CD4-positive, alpha-beta T cell (primary cell): ENCODE results near the gene SIDT2. TPM values are rescaled to one million over a fixed set of nuclear protein-coding genes. Genes with fewer than 3 reads are reported as not detected.
A peak's percentile ranks its signal among the peaks of the same experiment; 100 is the strongest.

Experiments used
- ATAC-seq: fragments of 200-7000 bp; cut with Tn5 transposase; one replicate; pipeline ENCODE4 v1.10.0; 2022; ENCODE audit warnings: mild to moderate bottlenecking; ENCODE audit not compliant: poor library complexity
- CTCF ChIA-PET: fragments of 350-600 bp; sonication (Branson Sonifier 250); formaldehyde crosslinking; loops from one replicate; lab custom pipeline; 2021; ENCODE audit warnings: antibody characterized with exemption, inconsistent platforms; lab: Charles Lee
- POLR2A ChIA-PET: fragments of 350-600 bp; sonication (Branson Sonifier 250); formaldehyde crosslinking; loops from one replicate; lab custom pipeline; 2021; ENCODE audit warnings: antibody characterized with exemption, inconsistent platforms; lab: Charles Lee
- DNase-seq, 14 experiments: peaks; one replicate each; pipeline ENCODE4 v3.0.0-alpha.2; 2013 to 2020; ENCODE audit warnings: mixed read lengths in 2 of 14
- H3K27ac ChIP-seq, 2 donors: one replicate each; pipeline versions ENCODE4 v1.5.1 to v1.7.0; 2013; ENCODE audit warnings: low read length in 2 of 2, low read depth in 1 of 2, mild to moderate bottlenecking in 1 of 2
- H3K27me3 ChIP-seq, 2 experiments: 1 replicate in 1 of 2; 2 replicates in 1 of 2; pipeline versions ENCODE4 v1.6.1 to v1.7.0; 2013; ENCODE audit warnings: low read length in 2 of 2, control low read depth in 1 of 2, mild to moderate bottlenecking in 1 of 2, moderate library complexity in 1 of 2; ENCODE audit not compliant: insufficient read depth in 2 of 2, control insufficient read depth in 1 of 2
- H3K36me3 ChIP-seq: one replicate; pipeline ENCODE4 v1.6.1; 2013; ENCODE audit warnings: low read length, control low read depth; ENCODE audit not compliant: insufficient read depth
- H3K4me1 ChIP-seq: one replicate; pipeline ENCODE4 v1.6.1; 2013; ENCODE audit warnings: low read length, control low read depth; ENCODE audit not compliant: insufficient read depth
- H3K4me3 ChIP-seq: one replicate; pipeline ENCODE4 v1.5.1; 2013; ENCODE audit warnings: mild to moderate bottlenecking, low read length, moderate library complexity
- H3K9me3 ChIP-seq, 2 experiments: 1 replicate in 1 of 2; 2 replicates in 1 of 2; pipeline versions ENCODE4 v1.6.1 to v1.7.0; 2013; ENCODE audit warnings: low read length in 2 of 2, mild to moderate bottlenecking in 2 of 2, control low read depth in 1 of 2, moderate library complexity in 1 of 2; ENCODE audit not compliant: control insufficient read depth in 1 of 2, insufficient read depth in 1 of 2
- H3K27ac Mint-ChIP-seq: one replicate; pipeline ENCODE4 v1.8.0; 2020; ENCODE audit warnings: mixed read lengths
- H3K27me3 Mint-ChIP-seq: one replicate; pipeline ENCODE4 v1.8.0; 2021; ENCODE audit warnings: mixed read lengths
- H3K36me3 Mint-ChIP-seq: one replicate; pipeline ENCODE4 v1.8.0; 2021; ENCODE audit warnings: low read depth, mixed read lengths
- H3K4me1 Mint-ChIP-seq: one replicate; pipeline ENCODE4 v1.8.0; 2021; ENCODE audit warnings: low read depth, mixed read lengths
- H3K4me3 Mint-ChIP-seq: one replicate; pipeline ENCODE4 v1.8.0; 2020; ENCODE audit warnings: mild to moderate bottlenecking, mixed read lengths
- H3K9me3 Mint-ChIP-seq: one replicate; pipeline ENCODE4 v1.8.0; 2020; ENCODE audit warnings: mixed read lengths
- intact Hi-C, 2 experiments: fragments of 100-400 bp; cut with DNase I in 1 of 2; cut with micrococcal nuclease in 1 of 2; formaldehyde crosslinking; loops; one replicate each; pipeline versions ENCODE4 v1.15.1 to v1.9.0; 2023 to 2025; cut with DNase I, micrococcal nuclease
- total RNA-seq, 174 experiments: library from RNA in 2 of 174; stranded (reverse) in 2 of 174; gene quantifications; one replicate each; pipeline ENCODE4 v1.2.3 and lab custom pipeline; 2021 to 2026
- TF ChIP-seq, protein P1 (sequence below): fragments of 200-600 bp; IDR thresholded peaks from one replicate; pipeline ENCODE4 v1.8.0; 2022; ENCODE audit warnings: antibody characterized with exemption, mild to moderate bottlenecking

The SIDT2 gene
- total RNA-seq, 2 experiments from 2014 or later: 197 to 200 TPM

DNA sequence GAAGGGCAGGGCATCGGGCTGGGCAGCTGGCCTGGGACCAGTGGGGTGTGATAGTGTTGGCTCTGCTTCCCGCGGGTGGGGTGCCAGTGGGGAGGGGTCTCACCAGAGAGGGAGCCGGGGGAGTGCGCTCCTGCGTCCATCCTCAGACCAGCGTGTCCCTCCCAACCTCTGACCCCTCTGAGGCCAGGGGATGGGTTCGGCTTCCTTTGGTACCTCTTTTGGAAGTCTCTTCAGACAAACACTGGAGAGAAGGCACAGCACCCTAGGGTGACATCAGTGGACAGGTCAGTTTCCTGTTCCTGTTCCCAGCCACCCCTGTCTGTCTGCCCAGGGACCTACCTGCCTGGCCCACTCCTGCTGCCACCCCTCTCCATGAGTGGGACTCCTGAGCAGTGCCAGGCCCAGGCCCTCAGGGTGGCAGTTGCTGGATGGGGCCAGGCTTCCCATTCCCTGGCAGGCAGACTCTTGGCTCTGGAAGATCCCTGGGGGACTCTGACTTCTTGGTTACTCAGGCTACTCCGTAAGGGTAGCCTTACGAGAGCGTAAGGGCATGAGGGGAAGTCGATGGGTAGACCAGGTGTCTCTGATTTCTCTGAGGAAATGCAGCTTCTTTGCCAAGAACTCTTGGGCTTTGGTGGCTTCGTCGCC is 23.2 kb downstream of the SIDT2 start:
- no peaks in the 10 kb centered on the region for H3K27me3 Mint-ChIP-seq
- no peaks in the 10 kb centered on the region for H3K9me3 Mint-ChIP-seq
- DNase-seq (no peak), ATAC-seq (no peak)
- Histone ChIP-seq H3K9me3 (no peaks in the 10 kb centered on the region), H3K4me3 (no peak overlapping the region), H3K4me1 (no peaks in the 10 kb centered on the region), H3K36me3 (peaks cover 32% of the 10 kb centered on the region), H3K27ac (no peak overlapping the region), H3K27me3 (no peaks in the 10 kb centered on the region)
- CTCF ChIA-PET: interaction anchor here (0.6 kb wide), 1 partner anchor 21 kb away, joined by 3 read pairs; no protein-coding TSS in a partner anchor
- H3K27ac Mint-ChIP-seq: no peak overlapping the region
- peaks cover 29% of the 10 kb centered on the region for H3K36me3 Mint-ChIP-seq
- H3K4me3 Mint-ChIP-seq: no peak overlapping the region
- POLR2A ChIA-PET: interaction anchor here (0.8 to 1.4 kb wide), 2 partner anchors 22 to 30 kb away, joined by 3 read pairs; partner anchors contain the start of gene PCSK7
- intact Hi-C loops: no loop called here
- peaks cover 6% of the 10 kb centered on the region for H3K4me1 Mint-ChIP-seq
- TF ChIP-seq, protein P1, sequence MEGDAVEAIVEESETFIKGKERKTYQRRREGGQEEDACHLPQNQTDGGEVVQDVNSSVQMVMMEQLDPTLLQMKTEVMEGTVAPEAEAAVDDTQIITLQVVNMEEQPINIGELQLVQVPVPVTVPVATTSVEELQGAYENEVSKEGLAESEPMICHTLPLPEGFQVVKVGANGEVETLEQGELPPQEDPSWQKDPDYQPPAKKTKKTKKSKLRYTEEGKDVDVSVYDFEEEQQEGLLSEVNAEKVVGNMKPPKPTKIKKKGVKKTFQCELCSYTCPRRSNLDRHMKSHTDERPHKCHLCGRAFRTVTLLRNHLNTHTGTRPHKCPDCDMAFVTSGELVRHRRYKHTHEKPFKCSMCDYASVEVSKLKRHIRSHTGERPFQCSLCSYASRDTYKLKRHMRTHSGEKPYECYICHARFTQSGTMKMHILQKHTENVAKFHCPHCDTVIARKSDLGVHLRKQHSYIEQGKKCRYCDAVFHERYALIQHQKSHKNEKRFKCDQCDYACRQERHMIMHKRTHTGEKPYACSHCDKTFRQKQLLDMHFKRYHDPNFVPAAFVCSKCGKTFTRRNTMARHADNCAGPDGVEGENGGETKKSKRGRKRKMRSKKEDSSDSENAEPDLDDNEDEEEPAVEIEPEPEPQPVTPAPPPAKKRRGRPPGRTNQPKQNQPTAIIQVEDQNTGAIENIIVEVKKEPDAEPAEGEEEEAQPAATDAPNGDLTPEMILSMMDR: no peak

DNA sequence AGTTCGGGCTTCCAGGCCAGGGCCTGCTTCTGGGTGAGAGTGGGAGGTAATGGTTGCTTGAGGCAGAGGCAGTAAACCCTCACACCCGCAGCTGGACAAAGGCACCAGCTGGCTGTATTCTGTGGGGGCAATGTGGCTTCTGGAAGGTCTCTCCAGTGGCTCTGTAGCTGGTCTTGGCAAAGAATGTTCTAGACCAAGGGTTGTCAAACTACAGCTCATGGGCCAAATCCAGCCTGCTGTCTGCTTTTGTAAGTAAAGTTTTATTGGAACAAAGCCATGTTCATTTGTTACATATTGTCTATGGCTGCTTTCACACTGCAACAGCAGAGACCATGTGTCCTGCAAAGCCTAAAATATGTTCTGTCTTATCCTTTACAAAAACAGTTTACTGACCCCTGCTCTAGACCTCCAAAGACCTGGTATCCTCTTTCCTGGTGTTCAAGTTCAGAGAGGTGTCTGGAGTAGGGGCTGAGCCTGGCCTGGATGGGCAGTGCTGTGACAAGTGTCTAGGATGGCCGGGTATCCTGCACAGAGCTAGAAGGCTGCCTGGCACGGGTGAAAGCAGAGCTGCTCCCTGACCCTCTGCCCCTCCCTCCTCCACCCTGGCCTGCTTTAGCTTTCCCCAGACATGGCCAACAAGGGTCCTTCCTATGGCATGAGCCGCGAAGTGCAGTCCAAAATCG is 24.0 kb downstream of the SIDT2 start:
- TF ChIP-seq, protein P1: no peak
- Mint-ChIP-seq H3K4me1 (peaks cover 6% of the 10 kb centered on the region), H3K9me3 (no peaks in the 10 kb centered on the region), H3K36me3 (peaks cover 29% of the 10 kb centered on the region), H3K27me3 (no peaks in the 10 kb centered on the region), H3K27ac (peak overlapping the region; percentile 24), H3K4me3 (no peak overlapping the region)
- intact Hi-C loops: no loop called here
- CTCF ChIA-PET: interaction anchor here (0.6 kb wide), 1 partner anchor 21 kb away, joined by 3 read pairs; no protein-coding TSS in a partner anchor
- Histone ChIP-seq H3K27me3 (no peaks in the 10 kb centered on the region), H3K4me3 (no peak overlapping the region), H3K4me1 (no peaks in the 10 kb centered on the region), H3K27ac (no peak overlapping the region), H3K36me3 (peaks cover 32% of the 10 kb centered on the region), H3K9me3 (no peaks in the 10 kb centered on the region)
- DNase-seq (no peak), ATAC-seq (no peak)
- POLR2A ChIA-PET: interaction anchor here (1.2 to 1.4 kb wide), 2 partner anchors 24 to 29 kb away, joined by 3 read pairs; partner anchors contain the start of genes PCSK7 and SIDT2

DNA sequence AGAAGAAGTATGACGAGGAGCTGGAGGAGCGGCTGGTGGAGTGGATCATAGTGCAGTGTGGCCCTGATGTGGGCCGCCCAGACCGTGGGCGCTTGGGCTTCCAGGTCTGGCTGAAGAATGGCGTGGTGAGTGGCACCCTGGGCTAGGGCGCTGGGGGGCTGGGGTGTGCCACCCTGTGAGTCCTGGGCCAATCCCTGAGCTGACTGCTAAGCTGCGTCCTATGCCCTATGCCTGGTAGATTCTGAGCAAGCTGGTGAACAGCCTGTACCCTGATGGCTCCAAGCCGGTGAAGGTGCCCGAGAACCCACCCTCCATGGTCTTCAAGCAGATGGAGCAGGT is 24.5 kb downstream of the SIDT2 start:
- POLR2A ChIA-PET: interaction anchor here (1.2 to 1.4 kb wide), 2 partner anchors 25 to 29 kb away, joined by 3 read pairs; partner anchors contain the start of genes PCSK7 and SIDT2
- ATAC-seq: no peak
- Histone ChIP-seq H3K27ac (no peak overlapping the region), H3K27me3 (no peaks in the 10 kb centered on the region), H3K9me3 (no peaks in the 10 kb centered on the region), H3K4me1 (no peaks in the 10 kb centered on the region), H3K4me3 (no peak overlapping the region), H3K36me3 (peaks cover 32% of the 10 kb centered on the region)
- intact Hi-C loops: no loop called here
- Mint-ChIP-seq H3K27me3 (no peaks in the 10 kb centered on the region), H3K9me3 (no peaks in the 10 kb centered on the region), H3K4me1 (peaks cover 5% of the 10 kb centered on the region), H3K4me3 (no peak overlapping the region), H3K27ac (peak overlapping the region; percentile 58), H3K36me3 (peaks cover 29% of the 10 kb centered on the region)
- no peak for DNase-seq
- CTCF ChIA-PET: no interaction called here
- TF ChIP-seq, protein P1: no peak
